H1 (cell line): ENCODE data around the gene OR1D2. TPM values are rescaled to one million over a fixed set of nuclear protein-coding genes. Genes with fewer than 3 reads are reported as not detected.

Experiments used
- CTCF ChIA-PET: fragments of 300-600 bp; sonication (Branson Sonifier 250); formaldehyde crosslinking; loops from one replicate; lab custom pipeline; 2021; ENCODE audit not compliant: partially characterized antibody; lab: Charles Lee
- POLR2A ChIA-PET: fragments of 300-600 bp; sonication (Branson Sonifier 250); formaldehyde crosslinking; loops from one replicate; lab custom pipeline; 2021; ENCODE audit warnings: inconsistent platforms; ENCODE audit not compliant: partially characterized antibody; lab: Charles Lee
- DNase-seq, 2 experiments: peaks; one replicate each; pipeline versions ENCODE4 v3.0.0 to v3.0.0-alpha.2; 2010 to 2022; ENCODE audit warnings: low spot score in 2 of 2, low read depth in 1 of 2, mixed read lengths in 1 of 2
- FAIRE-seq: peaks from 2 replicates; lab custom pipeline; 2011; peaks lifted over from hg19 to GRCh38; lab: Jason Lieb, UNC
- H2AFZ ChIP-seq: 2 replicates; pipeline ENCODE4 v1.8.1; 2012; ENCODE audit warnings: low read length, inconsistent platforms
- H2AK5ac ChIP-seq: 2 replicates; pipeline ENCODE4 v1.6.1; 2013; ENCODE audit warnings: low read depth, low read length
- H2BK120ac ChIP-seq: replicated peaks from 2 replicates; pipeline ENCODE3; 2013; ENCODE audit warnings: low read depth, low read length, inconsistent platforms
- H2BK12ac ChIP-seq: 2 replicates; pipeline ENCODE4 v1.6.1; 2013; ENCODE audit warnings: low read depth, low read length
- H2BK15ac ChIP-seq: 2 replicates; pipeline ENCODE4 v1.6.1; 2013; ENCODE audit warnings: low read length
- H2BK20ac ChIP-seq: 2 replicates; pipeline ENCODE4 v1.6.1; 2013; ENCODE audit warnings: low read length
- H2BK5ac ChIP-seq: 2 replicates; pipeline ENCODE4 v1.6.1; 2013; ENCODE audit warnings: low read depth, low read length
- H3K14ac ChIP-seq: 2 replicates; pipeline ENCODE4 v1.6.1; 2013; ENCODE audit warnings: inconsistent platforms; ENCODE audit not compliant: insufficient read length
- H3K18ac ChIP-seq: 2 replicates; pipeline ENCODE4 v1.6.1; 2013; ENCODE audit warnings: low read length; ENCODE audit errors: extremely low read depth
- H3K23ac ChIP-seq: 2 replicates; pipeline ENCODE4 v1.6.1; 2013; ENCODE audit warnings: inconsistent platforms; ENCODE audit not compliant: insufficient read length
- H3K23me2 ChIP-seq: 2 replicates; pipeline ENCODE4 v1.6.1; 2013; ENCODE audit warnings: low read depth, low read length
- H3K27ac ChIP-seq: 2 replicates; pipeline ENCODE4 v1.6.1; 2011; ENCODE audit warnings: low read depth, low read length, inconsistent platforms
- H3K27me3 ChIP-seq, 4 experiments: replicated peaks in 1 of 4; 1 replicate in 1 of 4; 2 replicates in 3 of 4; pipeline versions ENCODE4 v1.6.1 to v1.8.1; 2011 to 2013; ENCODE audit warnings: low read length in 3 of 4, mild to moderate bottlenecking in 3 of 4, inconsistent platforms in 2 of 4, mixed read lengths in 2 of 4, moderate library complexity in 1 of 4; ENCODE audit not compliant: control insufficient read depth in 3 of 4, insufficient read depth in 3 of 4; ENCODE audit errors: extremely low read depth in 1 of 4
- H3K36me3 ChIP-seq, 4 experiments: 2 replicates each; pipeline versions ENCODE4 v1.6.1 to v1.8.1; 2011 to 2013; ENCODE audit warnings: mild to moderate bottlenecking in 4 of 4, low read length in 3 of 4, moderate library complexity in 2 of 4, control low read depth in 1 of 4, inconsistent platforms in 1 of 4; ENCODE audit not compliant: insufficient read depth in 4 of 4, control insufficient read depth in 2 of 4
- H3K4ac ChIP-seq: replicated peaks from 2 replicates; pipeline ENCODE3; 2013; ENCODE audit warnings: low read length, low read depth, mixed read lengths, inconsistent platforms; ENCODE audit not compliant: insufficient read length
- H3K4me1 ChIP-seq, 4 experiments: replicated peaks in 1 of 4; 1 replicate in 1 of 4; 2 replicates in 3 of 4; pipeline versions ENCODE4 v1.6.1 to v1.8.1; 2011 to 2013; ENCODE audit warnings: low read length in 3 of 4, inconsistent platforms in 2 of 4, mixed read lengths in 1 of 4; ENCODE audit not compliant: insufficient read depth in 4 of 4, control insufficient read depth in 3 of 4
- H3K4me2 ChIP-seq, 2 experiments: 2 replicates each; pipeline versions ENCODE4 v1.6.1 to v1.8.1; 2011 to 2013; ENCODE audit warnings: low read depth in 2 of 2, low read length in 2 of 2, control low read depth in 1 of 2, inconsistent platforms in 1 of 2, mild to moderate bottlenecking in 1 of 2; ENCODE audit not compliant: insufficient read depth in 1 of 2
- H3K4me3 ChIP-seq, 4 experiments: fragments of 200-600, 300-600 bp in 1 of 4; sonication (generic), shearing (Covaris generic), sonication (Bioruptor Twin) in 1 of 4; 2 replicates each; pipeline versions ENCODE4 v1.5.1 to v1.8.1; 2011 to 2016; ENCODE audit warnings: low read length in 4 of 4, low read depth in 3 of 4, control low read depth in 2 of 4, inconsistent platforms in 2 of 4, mild to moderate bottlenecking in 2 of 4, mixed read lengths in 1 of 4, moderate library complexity in 1 of 4; ENCODE audit not compliant: insufficient read depth in 2 of 4; ENCODE audit errors: extremely low read depth in 1 of 4
- H3K56ac ChIP-seq: replicated peaks from 2 replicates; pipeline ENCODE3; 2013; ENCODE audit warnings: low read depth, mild to moderate bottlenecking, mixed read lengths, low read length, inconsistent platforms; ENCODE audit not compliant: insufficient read length
- H3K79me1 ChIP-seq: 2 replicates; pipeline ENCODE4 v1.6.1; 2013; ENCODE audit warnings: low read depth, low read length, control low read depth
- H3K79me2 ChIP-seq, 2 experiments: 2 replicates each; pipeline versions ENCODE4 v1.6.1 to v1.8.1; 2012 to 2013; ENCODE audit warnings: low read length in 2 of 2, mild to moderate bottlenecking in 2 of 2, inconsistent platforms in 1 of 2; ENCODE audit not compliant: insufficient read depth in 2 of 2, control insufficient read depth in 1 of 2
- H3K9ac ChIP-seq, 4 experiments: replicated peaks in 1 of 4; 1 replicate in 1 of 4; 2 replicates in 3 of 4; pipeline versions ENCODE4 v1.6.1 to v1.8.1; 2011 to 2013; ENCODE audit warnings: low read depth in 3 of 4, low read length in 3 of 4, control low read depth in 2 of 4, mild to moderate bottlenecking in 2 of 4, moderate library complexity in 2 of 4, inconsistent platforms in 1 of 4; ENCODE audit errors: extremely low read depth in 1 of 4
- H3K9me3 ChIP-seq, 2 experiments: 2 replicates each; pipeline versions ENCODE4 v1.6.1 to v1.8.1; 2012 to 2013; ENCODE audit warnings: mild to moderate bottlenecking in 2 of 2, moderate library complexity in 2 of 2, control low read depth in 1 of 2, inconsistent platforms in 1 of 2, low read depth in 1 of 2, low read length in 1 of 2, mixed read lengths in 1 of 2; ENCODE audit not compliant: insufficient read depth in 2 of 2
- H4K20me1 ChIP-seq, 2 experiments: replicated peaks in 1 of 2; 2 replicates each; pipeline versions ENCODE3 to v1.8.1; 2011 to 2013; ENCODE audit warnings: inconsistent platforms in 2 of 2, low read length in 2 of 2, mild to moderate bottlenecking in 1 of 2; ENCODE audit not compliant: insufficient read depth in 2 of 2, control insufficient read depth in 1 of 2
- H4K5ac ChIP-seq: 2 replicates; pipeline ENCODE4 v1.6.1; 2013; ENCODE audit warnings: low read length, low read depth, mixed read lengths, inconsistent platforms; ENCODE audit not compliant: insufficient read length
- H4K8ac ChIP-seq: 2 replicates; pipeline ENCODE4 v1.8.0; 2013; ENCODE audit warnings: mild to moderate bottlenecking, moderate library complexity, low read length, inconsistent platforms; ENCODE audit not compliant: insufficient read depth; ENCODE audit errors: extremely low read depth
- H4K91ac ChIP-seq: replicated peaks from 2 replicates; pipeline ENCODE3; 2013; ENCODE audit warnings: low read length, mixed read lengths, inconsistent platforms; ENCODE audit not compliant: insufficient read length
- ASH2L ChIP-seq: fragments of 200-600, 300-600 bp; sonication (generic); IDR thresholded peaks from one replicate; pipeline ENCODE4 v1.7.1; 2017; ENCODE audit warnings: low read length
- CHD1 ChIP-seq: IDR thresholded peaks from 2 replicates; pipeline ENCODE4 v1.6.1; 2012; ENCODE audit warnings: low read depth, low read length, improper control_type of control experiment
- JUND ChIP-seq: IDR thresholded peaks from 2 replicates; pipeline ENCODE4 v1.6.1; 2011; ENCODE audit warnings: mild to moderate bottlenecking, improper control_type of control experiment, low read length
- RFX5 ChIP-seq: IDR thresholded peaks from 2 replicates; pipeline ENCODE4 v1.6.1; 2011; ENCODE audit warnings: low read depth, low read length, improper control_type of control experiment, borderline replicate concordance
- SP2 ChIP-seq: IDR thresholded peaks from 2 replicates; pipeline ENCODE4 v1.6.1; 2012; ENCODE audit warnings: mild to moderate bottlenecking, low read length, inconsistent platforms
- SP4 ChIP-seq: IDR thresholded peaks from 2 replicates; pipeline ENCODE4 v1.6.1; 2012; ENCODE audit warnings: low read length, inconsistent platforms
- ZNF274 ChIP-seq: IDR thresholded peaks from 2 replicates; pipeline ENCODE4 v1.7.0; 2012; ENCODE audit warnings: low read length, borderline replicate concordance; ENCODE audit errors: extremely low read depth
- WGBS, 2 experiments: shearing (Covaris generic) in 1 of 2; methylation state at CpG; one replicate each; pipeline versions ENCODE4 v1.1.6 to v1.1.7; 2013 to 2015; ENCODE audit warnings: low lambda C conversion rate in 2 of 2, mixed read lengths in 2 of 2, inconsistent platforms in 1 of 2, low coverage in 1 of 2, missing lambda C conversion rate in 1 of 2; ENCODE audit not compliant: insufficient replicate concordance in 2 of 2, insufficient coverage in 1 of 2, insufficient read length in 1 of 2; ENCODE audit errors: extremely low coverage in 1 of 2, missing lambda C conversion rate in 1 of 2; 5-methylcytosine and 5-hydroxymethylcytosine counted together
- long read RNA-seq, 2 experiments: library from RNA in 1 of 2; library from capped mRNA in 1 of 2; stranded (forward); transcript quantifications; one replicate each; pipeline ENCODE4 v2.0.0, GENCODE V29; 2021; ENCODE audit warnings: inconsistent platforms in 1 of 2
- polyA minus RNA-seq, 3 experiments: library from RNA; depleted of rRNA, polyadenylated mRNA; stranded (reverse); fragments of >200 nt; gene quantifications; 1 replicate in 2 of 3; 2 replicates in 1 of 3; pipeline ENCODE4 v1.2.3, GENCODE V29; 2011
- polyA plus RNA-seq, 7 experiments: library from polyadenylated mRNA; depleted of rRNA in 3 of 7; stranded (reverse) in 5 of 7; unstranded in 2 of 7; fragments of >200 nt in 5 of 7; fragments of 200-250 nt in 2 of 7; gene quantifications; 1 replicate in 5 of 7; 2 replicates in 1 of 7; 4 replicates in 1 of 7; pipeline versions ENCODE4 v1.2.1 to v1.2.3, GENCODE V29; 2011 to 2013; ENCODE audit warnings: missing spikeins in 2 of 7, mixed read lengths in 2 of 7
- total RNA-seq: library from RNA; stranded (reverse); fragmentation: NEBNext Ultra II Directional; extraction: Animal tissue kit (Norgen Biotek cat#: 25700); gene quantifications from 2 replicates; pipeline ENCODE4 v1.2.1, GENCODE V29; 2021

Gene OR1D2
- total RNA-seq (not detected in 2 replicates), polyA plus RNA-seq (2011; rRNA removed) (not detected in 2 replicates), polyA minus RNA-seq (2011; rRNA and poly(A)+ RNA removed) (0.03 TPM in 1 of 2 replicates, not detected in the other)
- polyA plus RNA-seq (2011; cell fraction: cytosol; rRNA removed), result not detected
- not detected for polyA plus RNA-seq (2011; cell fraction: nucleus; rRNA removed)
- not detected in 4 replicates for polyA plus RNA-seq (2012, experiment 1 of 2)
- polyA plus RNA-seq (2012, experiment 2 of 2), result not detected
- not detected for polyA plus RNA-seq (2013, experiment 1 of 2)
- not detected for polyA plus RNA-seq (2013, experiment 2 of 2)
- not detected for polyA minus RNA-seq (2011; cell fraction: cytosol; rRNA and poly(A)+ RNA removed)
- polyA minus RNA-seq (2011; cell fraction: nucleus; rRNA and poly(A)+ RNA removed), result not detected
- long read RNA-seq, experiment 1, result 0 reads
- long read RNA-seq, experiment 2, result 0 reads

- Histone ChIP-seq H2BK20ac (no peak within 1 kb of the TSS), H2BK5ac (no peak within 1 kb of the TSS), H3K4me3 (no peak within 1 kb of the TSS), H4K20me1 (no peaks in the 10 kb centered on the region), H4K8ac (no peak within 1 kb of the TSS), H3K4me2 (no peak within 1 kb of the TSS), H2AK5ac (no peak within 1 kb of the TSS), H3K56ac (no peak within 1 kb of the TSS), H4K91ac (no peak within 1 kb of the TSS), H2AFZ (no peak within 1 kb of the TSS), H3K23me2 (no peaks in the 10 kb centered on the region), H3K18ac (no peak within 1 kb of the TSS), H3K79me2 (no peaks in the 10 kb centered on the region), H3K79me1 (no peaks in the 10 kb centered on the region), H3K27me3 (no peaks in the 10 kb centered on the region), H2BK15ac (no peak within 1 kb of the TSS), H2BK12ac (no peak within 1 kb of the TSS), H3K9me3 (peaks cover 27 to 34% of the 10 kb centered on the region in 2 experiments), H3K4ac (no peak within 1 kb of the TSS), H3K23ac (no peak within 1 kb of the TSS), H3K9ac (no peak within 1 kb of the TSS), H3K4me1 (no peaks in the 10 kb centered on the region), H3K14ac (no peak within 1 kb of the TSS), H2BK120ac (no peak within 1 kb of the TSS), H3K36me3 (no peaks in the 10 kb centered on the region), H4K5ac (no peak within 1 kb of the TSS), H3K27ac (no peak within 1 kb of the TSS)
- ChIA-PET POLR2A (no interaction called here), CTCF (no interaction called here)
- FAIRE-seq (no peak), DNase-seq (no peak)
- 79% methylated on average over 3 of the region's 3 CpGs; no CpG with 5 or more reads in 1 of the 2 experiments for WGBS, 2 experiments
- TF ChIP-seq CHD1 (no peak), JUND (no peak), RFX5 (no peak), SP4 (no peak), ASH2L (no peak), SP2 (no peak), ZNF274 (no peak)
Observed at GRCh38 chr17:3104322-3104721, at the start of gene OR1D2. TSS of gene OR1D2 (minus strand) at chr17:3104422. CDS start at chr17:3092996, 11,426 bp downstream.
